IPS-18a (cell line): ENCODE data around the gene C1orf74.

Experiments
- H3K27ac ChIP-seq: one replicate; pipeline ENCODE4 v1.5.1; 2013; ENCODE audit warnings: low read length
- H3K27me3 ChIP-seq: one replicate; pipeline ENCODE4 v1.6.1; 2013; ENCODE audit warnings: mild to moderate bottlenecking, low read length; ENCODE audit not compliant: control insufficient read depth, insufficient read depth
- H3K36me3 ChIP-seq: one replicate; pipeline ENCODE4 v1.6.1; 2013; ENCODE audit warnings: low read depth, low read length; ENCODE audit not compliant: control insufficient read depth
- H3K4me1 ChIP-seq: one replicate; pipeline ENCODE4 v1.6.1; 2013; ENCODE audit warnings: low read depth, low read length; ENCODE audit not compliant: control insufficient read depth
- H3K4me3 ChIP-seq: one replicate; pipeline ENCODE4 v1.5.1; 2013; ENCODE audit warnings: low read length
- H3K9ac ChIP-seq: one replicate; pipeline ENCODE4 v1.6.1; 2013; ENCODE audit warnings: mild to moderate bottlenecking, low read length, moderate library complexity
- H3K9me3 ChIP-seq: one replicate; pipeline ENCODE4 v1.6.1; 2013; ENCODE audit warnings: low read depth, low read length; ENCODE audit not compliant: control insufficient read depth

The C1orf74 gene

GRCh38 chr1:209749670-209750323 lies 34.6 kb downstream of the C1orf74 start:
- peaks cover 10% of the 10 kb centered on the region for H3K4me1 ChIP-seq
- H3K9ac ChIP-seq: no peak overlapping the region
- no peaks in the 10 kb centered on the region for H3K36me3 ChIP-seq
- H3K27me3 ChIP-seq: peaks cover 18% of the 10 kb centered on the region
- no peaks in the 10 kb centered on the region for H3K9me3 ChIP-seq
- H3K27ac ChIP-seq: no peak overlapping the region
- no peak overlapping the region for H3K4me3 ChIP-seq

GRCh38 chr1:209749205-209749604 lies 35.2 kb downstream of the C1orf74 start:
- peaks cover 10% of the 10 kb centered on the region for H3K4me1 ChIP-seq
- no peaks in the 10 kb centered on the region for H3K9me3 ChIP-seq
- H3K27me3 ChIP-seq: peaks cover 18% of the 10 kb centered on the region
- H3K4me3 ChIP-seq: no peak overlapping the region
- no peak overlapping the region for H3K27ac ChIP-seq
- H3K36me3 ChIP-seq: no peaks in the 10 kb centered on the region
- H3K9ac ChIP-seq: no peak overlapping the region

- H3K9ac ChIP-seq: no peak overlapping the region
- no peak overlapping the region for H3K27ac ChIP-seq
- no peaks in the 10 kb centered on the region for H3K36me3 ChIP-seq
- peaks cover 10% of the 10 kb centered on the region for H3K4me1 ChIP-seq
- H3K27me3 ChIP-seq: peaks cover 18% of the 10 kb centered on the region
- H3K4me3 ChIP-seq: no peak overlapping the region
- H3K9me3 ChIP-seq: no peaks in the 10 kb centered on the region
Measured at GRCh38 chr1:209748620-209749019, 35.7 kb downstream of the C1orf74 start.

- Histone ChIP-seq H3K27me3 (peaks cover 18% of the 10 kb centered on the region), H3K4me1 (peaks cover 10% of the 10 kb centered on the region), H3K9me3 (no peaks in the 10 kb centered on the region), H3K27ac (no peak overlapping the region), H3K9ac (no peak overlapping the region), H3K36me3 (no peaks in the 10 kb centered on the region), H3K4me3 (peak overlapping the region; percentile 17)
Measured at GRCh38 chr1:209747580-209748262, 36.6 kb downstream of the C1orf74 start.

GRCh38 chr1:209746451-209747165 lies 37.8 kb downstream of the C1orf74 start:
- Histone ChIP-seq H3K4me1 (peaks cover 10% of the 10 kb centered on the region), H3K9me3 (no peaks in the 10 kb centered on the region), H3K27ac (no peak overlapping the region), H3K9ac (no peak overlapping the region), H3K36me3 (no peaks in the 10 kb centered on the region), H3K27me3 (peaks cover 15% of the 10 kb centered on the region), H3K4me3 (no peak overlapping the region)

- H3K4me1 ChIP-seq: peaks cover 2% of the 10 kb centered on the region
- no peaks in the 10 kb centered on the region for H3K9me3 ChIP-seq
- H3K27me3 ChIP-seq: peaks cover 8% of the 10 kb centered on the region
- no peaks in the 10 kb centered on the region for H3K36me3 ChIP-seq
- H3K27ac ChIP-seq: no peak overlapping the region
- no peak overlapping the region for H3K9ac ChIP-seq
- no peak overlapping the region for H3K4me3 ChIP-seq
Measured at GRCh38 chr1:209743145-209743482, 41.2 kb downstream of the C1orf74 start.

- Histone ChIP-seq H3K36me3 (no peaks in the 10 kb centered on the region), H3K9me3 (no peaks in the 10 kb centered on the region), H3K27ac (no peak overlapping the region), H3K4me3 (no peak overlapping the region), H3K27me3 (peaks cover 7% of the 10 kb centered on the region), H3K9ac (no peak overlapping the region), H3K4me1 (no peaks in the 10 kb centered on the region)
Measured at GRCh38 chr1:209742409-209743144, 41.8 kb downstream of the C1orf74 start.

GRCh38 chr1:209741889-209742288 lies 42.5 kb downstream of the C1orf74 start:
- no peaks in the 10 kb centered on the region for H3K36me3 ChIP-seq
- H3K9ac ChIP-seq: no peak overlapping the region
- H3K4me1 ChIP-seq: no peaks in the 10 kb centered on the region
- H3K27ac ChIP-seq: no peak overlapping the region
- no peak overlapping the region for H3K4me3 ChIP-seq
- H3K27me3 ChIP-seq: peaks cover 4% of the 10 kb centered on the region
- no peaks in the 10 kb centered on the region for H3K9me3 ChIP-seq

- Histone ChIP-seq H3K9ac (no peak overlapping the region), H3K36me3 (no peaks in the 10 kb centered on the region), H3K9me3 (no peaks in the 10 kb centered on the region), H3K4me1 (no peaks in the 10 kb centered on the region), H3K27me3 (peaks cover 5% of the 10 kb centered on the region), H3K27ac (no peak overlapping the region), H3K4me3 (no peak overlapping the region)
Measured at GRCh38 chr1:209741193-209741592, 43.2 kb downstream of the C1orf74 start.

GRCh38 chr1:209738270-209738669 lies 46.1 kb downstream of the C1orf74 start:
- H3K9ac ChIP-seq: no peak overlapping the region
- H3K36me3 ChIP-seq: no peaks in the 10 kb centered on the region
- H3K9me3 ChIP-seq: no peaks in the 10 kb centered on the region
- no peaks in the 10 kb centered on the region for H3K4me1 ChIP-seq
- H3K27ac ChIP-seq: no peak overlapping the region
- no peak overlapping the region for H3K4me3 ChIP-seq
- peaks cover 5% of the 10 kb centered on the region for H3K27me3 ChIP-seq

GRCh38 chr1:209737118-209737505 lies 47.2 kb downstream of the C1orf74 start:
- H3K27me3 ChIP-seq: peaks cover 5% of the 10 kb centered on the region

More at GRCh38 chr1:209737118-209737505, 47.2 kb downstream of the C1orf74 start:
- Histone ChIP-seq H3K9me3 (no peaks in the 10 kb centered on the region), H3K4me1 (no peaks in the 10 kb centered on the region), H3K36me3 (no peaks in the 10 kb centered on the region), H3K27ac (no peak overlapping the region), H3K4me3 (no peak overlapping the region), H3K9ac (no peak overlapping the region)
